ENCODE data around the gene DOK5.
"Not testable (repeated sequence)": the region's sequence is repeated elsewhere in the genome, so short reads cannot be mapped to it uniquely, and the experiment has no call there.

Gene DOK5

DNA sequence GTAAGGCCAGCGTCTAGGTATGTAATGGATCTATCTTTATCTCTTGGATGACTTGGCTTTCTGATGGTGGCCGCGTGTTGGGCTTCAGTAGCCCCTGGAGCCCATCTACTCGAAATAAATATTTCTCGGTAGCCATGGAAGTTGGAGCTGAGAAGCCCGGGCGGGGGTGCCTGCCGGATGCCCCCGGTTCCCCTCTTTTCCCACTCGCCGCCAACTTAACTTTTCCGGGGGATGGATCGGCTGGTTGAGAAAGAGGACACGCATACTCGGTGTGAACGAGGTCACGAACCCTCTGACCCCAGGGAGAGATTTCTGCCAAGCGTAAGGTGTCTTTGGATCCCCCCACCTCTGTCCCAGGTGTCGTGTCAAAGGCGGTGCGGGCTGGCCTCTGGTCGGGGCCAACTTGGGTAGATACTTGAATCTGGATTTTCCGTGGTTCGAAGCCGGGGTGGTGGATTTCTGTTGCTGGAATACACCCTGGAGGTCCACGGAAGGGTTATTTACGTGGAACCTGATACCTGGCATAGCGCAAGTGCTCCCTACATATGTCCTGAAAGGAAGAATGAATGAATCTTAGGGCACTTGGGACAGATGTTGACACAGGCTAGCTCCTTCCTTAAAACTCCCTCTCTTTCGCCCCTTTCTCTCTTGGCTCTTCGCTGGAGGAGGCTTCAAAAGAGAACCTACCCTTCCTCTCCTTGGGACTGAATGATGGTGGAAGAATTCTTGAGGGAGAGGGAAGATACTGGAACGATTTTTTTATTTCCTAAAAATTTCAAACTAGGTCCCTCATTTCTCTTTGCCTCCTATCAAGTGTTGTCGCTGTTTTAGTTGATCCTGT lies 996 bp downstream of the DOK5 start:
- H3K4me3 ChIP-seq (replicated peaks; ENCODE audit: low read depth, low read length), result no peak overlapping the region
- TF ChIP-seq, protein P1, sequence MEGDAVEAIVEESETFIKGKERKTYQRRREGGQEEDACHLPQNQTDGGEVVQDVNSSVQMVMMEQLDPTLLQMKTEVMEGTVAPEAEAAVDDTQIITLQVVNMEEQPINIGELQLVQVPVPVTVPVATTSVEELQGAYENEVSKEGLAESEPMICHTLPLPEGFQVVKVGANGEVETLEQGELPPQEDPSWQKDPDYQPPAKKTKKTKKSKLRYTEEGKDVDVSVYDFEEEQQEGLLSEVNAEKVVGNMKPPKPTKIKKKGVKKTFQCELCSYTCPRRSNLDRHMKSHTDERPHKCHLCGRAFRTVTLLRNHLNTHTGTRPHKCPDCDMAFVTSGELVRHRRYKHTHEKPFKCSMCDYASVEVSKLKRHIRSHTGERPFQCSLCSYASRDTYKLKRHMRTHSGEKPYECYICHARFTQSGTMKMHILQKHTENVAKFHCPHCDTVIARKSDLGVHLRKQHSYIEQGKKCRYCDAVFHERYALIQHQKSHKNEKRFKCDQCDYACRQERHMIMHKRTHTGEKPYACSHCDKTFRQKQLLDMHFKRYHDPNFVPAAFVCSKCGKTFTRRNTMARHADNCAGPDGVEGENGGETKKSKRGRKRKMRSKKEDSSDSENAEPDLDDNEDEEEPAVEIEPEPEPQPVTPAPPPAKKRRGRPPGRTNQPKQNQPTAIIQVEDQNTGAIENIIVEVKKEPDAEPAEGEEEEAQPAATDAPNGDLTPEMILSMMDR (IDR thresholded peaks at IDR 0.05; ENCODE audit: insufficient read depth, low read length, poor library complexity, severe bottlenecking), result no peak
- no peak for DNase-seq (ENCODE audit: extremely low read depth, insufficient read length)
- H3K36me3 ChIP-seq (ENCODE audit: control insufficient read depth, insufficient read depth, low read length), result no peaks in the 10 kb centered on the region
- H3K27me3 ChIP-seq (replicated peaks; ENCODE audit: control insufficient read depth, insufficient read depth, low read length), result no peaks in the 10 kb centered on the region

DNA sequence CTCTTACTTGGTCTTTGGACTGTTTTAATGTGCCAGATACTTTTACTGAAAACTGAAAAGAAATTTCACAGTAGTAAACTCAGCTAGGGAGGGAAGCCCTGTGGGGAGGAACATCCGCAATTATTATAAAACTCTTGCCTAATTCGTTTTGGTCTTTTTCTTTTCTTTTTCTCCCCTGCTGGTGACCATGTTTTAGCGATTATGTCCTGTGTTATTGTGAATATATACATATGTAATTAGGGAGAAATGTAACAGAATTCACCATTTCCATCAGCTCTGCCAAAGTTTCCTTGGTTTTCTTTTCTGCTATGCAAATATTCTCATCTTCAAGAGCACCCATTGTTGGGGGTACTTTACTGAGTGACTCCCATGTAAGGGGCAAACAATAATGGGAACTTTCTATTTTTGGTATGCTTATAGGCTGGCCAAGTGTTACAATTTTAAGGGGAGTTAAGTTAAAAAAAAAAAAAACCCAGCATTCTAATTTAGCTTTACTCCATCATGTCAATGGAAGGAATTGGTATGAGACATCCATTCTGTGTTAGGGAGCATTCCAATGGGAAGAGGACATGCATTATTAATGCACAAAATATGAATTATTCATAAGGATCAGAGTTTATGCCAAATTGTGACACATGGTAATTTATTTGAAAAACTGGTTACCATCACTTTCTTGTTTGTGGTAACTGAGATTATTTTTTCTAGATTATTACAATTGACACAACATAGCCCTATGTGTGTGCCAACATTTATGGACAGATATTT lies 2.0 kb downstream of the DOK5 start:
- H3K36me3 ChIP-seq (ENCODE audit: control insufficient read depth, insufficient read depth, low read length), result no peaks in the 10 kb centered on the region
- TF ChIP-seq, protein P1 (IDR thresholded peaks at IDR 0.05; ENCODE audit: insufficient read depth, low read length, poor library complexity, severe bottlenecking), result no peak
- no peak for DNase-seq (ENCODE audit: extremely low read depth, insufficient read length)
- H3K4me3 ChIP-seq (replicated peaks; ENCODE audit: low read depth, low read length), result no peak overlapping the region
- no peaks in the 10 kb centered on the region for H3K27me3 ChIP-seq (replicated peaks; ENCODE audit: control insufficient read depth, insufficient read depth, low read length)

DNA sequence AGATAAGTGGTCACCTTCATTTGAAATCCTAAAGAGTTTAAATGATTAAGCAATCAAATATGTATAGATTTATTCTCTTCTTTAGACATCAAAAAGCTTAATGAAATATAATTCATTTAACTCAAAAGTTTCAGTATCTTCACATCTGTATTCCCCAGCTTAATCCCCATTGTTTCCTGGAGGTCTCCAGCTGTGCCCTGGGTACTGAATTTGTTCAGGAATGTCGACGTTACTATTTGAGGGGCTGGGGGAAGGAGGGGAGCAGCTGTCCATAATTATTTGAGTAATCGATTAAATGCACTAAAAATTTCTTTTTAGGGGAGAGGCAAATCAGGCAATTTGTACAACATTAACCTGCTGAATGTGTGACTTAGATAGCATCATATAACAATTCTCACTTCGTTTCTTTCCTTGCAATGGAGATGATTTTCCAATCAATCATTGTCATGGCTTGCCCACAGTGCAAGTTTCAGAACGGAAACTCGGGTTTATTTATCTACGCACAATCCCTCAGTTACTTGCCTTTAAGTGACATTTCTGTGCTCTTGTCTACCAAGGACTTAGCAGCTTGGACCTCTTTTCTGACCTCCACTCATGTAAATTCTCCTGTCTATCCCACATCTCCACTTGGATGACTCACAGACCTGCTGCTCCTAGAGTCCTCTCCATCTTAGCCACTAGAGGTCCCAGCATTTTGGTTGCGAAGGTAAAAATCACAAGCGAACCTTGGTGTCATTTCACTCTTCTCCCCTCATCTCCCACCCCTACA lies 3.9 kb downstream of the DOK5 start:
- Histone ChIP-seq H3K4me3 (replicated peaks; ENCODE audit: low read depth, low read length) (no peak overlapping the region), H3K27me3 (replicated peaks; ENCODE audit: control insufficient read depth, insufficient read depth, low read length) (no peaks in the 10 kb centered on the region), H3K36me3 (ENCODE audit: control insufficient read depth, insufficient read depth, low read length) (no peaks in the 10 kb centered on the region)
- TF ChIP-seq, protein P1 (IDR thresholded peaks at IDR 0.05; ENCODE audit: insufficient read depth, low read length, poor library complexity, severe bottlenecking), result no peak
- no peak for DNase-seq (ENCODE audit: extremely low read depth, insufficient read length)

DNA sequence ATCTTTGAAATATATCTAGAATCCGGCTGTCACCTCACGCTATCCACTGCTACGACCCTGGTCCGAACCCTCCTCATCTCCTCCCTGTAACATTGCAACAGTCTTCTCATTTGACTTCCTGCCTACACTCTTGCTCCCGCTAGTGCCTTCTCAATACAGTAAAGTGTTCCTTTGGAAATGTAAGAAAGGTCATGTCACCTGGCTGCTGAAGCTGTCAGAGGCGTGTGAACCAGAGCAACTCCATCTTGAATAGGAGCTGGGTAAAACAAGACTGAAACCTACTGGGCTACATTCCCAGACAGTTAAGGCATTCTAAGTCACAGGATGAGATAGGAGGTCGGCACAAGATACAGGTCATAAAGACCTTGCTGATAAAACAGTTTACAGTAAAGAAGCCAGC lies 4.5 kb downstream of the DOK5 start:
- H3K27me3 ChIP-seq (replicated peaks; ENCODE audit: control insufficient read depth, insufficient read depth, low read length); DNase-seq (ENCODE audit: extremely low read depth, insufficient read length); H3K36me3 ChIP-seq (ENCODE audit: control insufficient read depth, insufficient read depth, low read length); H3K4me3 ChIP-seq (replicated peaks; ENCODE audit: low read depth, low read length): not testable (repeated sequence)

DNA sequence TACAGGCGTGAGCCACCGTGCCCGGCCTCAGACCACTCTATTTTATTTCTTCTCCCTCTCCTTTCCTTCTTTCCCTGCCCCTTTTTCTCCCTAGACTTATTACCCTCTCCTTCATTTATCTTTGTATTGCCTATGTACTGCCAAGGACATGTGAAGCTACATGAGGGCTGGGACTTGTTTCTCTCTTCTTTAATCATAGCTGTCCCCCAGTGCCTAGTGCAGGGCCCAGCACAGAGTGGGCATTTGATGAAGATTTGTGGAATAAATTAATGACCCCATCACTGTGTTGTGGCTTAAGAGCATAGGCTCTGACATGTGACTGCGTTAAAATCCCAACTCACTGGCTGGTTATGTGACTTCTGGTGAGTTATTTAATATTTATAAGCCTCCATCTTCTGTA lies 6.0 kb downstream of the DOK5 start:
- H3K4me3 ChIP-seq (replicated peaks; ENCODE audit: low read depth, low read length), result no peak overlapping the region
- TF ChIP-seq, protein P1 (IDR thresholded peaks at IDR 0.05; ENCODE audit: insufficient read depth, low read length, poor library complexity, severe bottlenecking), result no peak
- no peak for DNase-seq (ENCODE audit: extremely low read depth, insufficient read length)
- no peaks in the 10 kb centered on the region for H3K27me3 ChIP-seq (replicated peaks; ENCODE audit: control insufficient read depth, insufficient read depth, low read length)
- no peaks in the 10 kb centered on the region for H3K36me3 ChIP-seq (ENCODE audit: control insufficient read depth, insufficient read depth, low read length)

DNA sequence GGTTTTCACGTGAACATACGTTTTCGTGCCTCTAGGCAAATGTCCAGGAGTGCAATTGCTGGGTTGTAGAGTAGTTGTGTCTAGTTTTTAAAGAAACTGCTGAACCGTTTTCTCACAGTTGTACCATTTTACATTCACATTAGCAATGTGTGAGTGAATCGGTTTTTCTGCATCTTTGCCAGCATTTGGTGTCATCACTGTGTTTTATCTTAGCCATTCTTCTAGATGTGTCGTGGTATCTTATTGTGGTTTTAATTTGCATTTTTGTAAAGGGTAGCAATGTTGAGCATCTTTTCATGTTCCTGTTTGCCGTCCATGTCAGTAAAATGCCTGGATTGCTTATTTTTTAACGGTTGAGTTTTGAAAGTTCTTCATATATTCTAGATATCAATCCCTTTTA lies 10.2 kb downstream of the DOK5 start:
- TF ChIP-seq, protein P1 (IDR thresholded peaks at IDR 0.05; ENCODE audit: insufficient read depth, low read length, poor library complexity, severe bottlenecking), result no peak
- H3K36me3 ChIP-seq (ENCODE audit: control insufficient read depth, insufficient read depth, low read length), result no peaks in the 10 kb centered on the region
- no peak overlapping the region for H3K4me3 ChIP-seq (replicated peaks; ENCODE audit: low read depth, low read length)
- DNase-seq (ENCODE audit: extremely low read depth, insufficient read length), result no peak
- no peaks in the 10 kb centered on the region for H3K27me3 ChIP-seq (replicated peaks; ENCODE audit: control insufficient read depth, insufficient read depth, low read length)
